GM12892 (cell line): ENCODE results near the gene CXCR5.

Experiments
- POLR2A ChIP-seq: IDR thresholded peaks from 2 replicates; pipeline ENCODE4 v1.6.1; 2011; ENCODE audit warnings: low read depth, low read length, control low read depth
- POLR2AphosphoS5 ChIP-seq: IDR thresholded peaks from 2 replicates; pipeline ENCODE4 v1.6.1; 2011; ENCODE audit warnings: low read depth, low read length, control low read depth

DNA sequence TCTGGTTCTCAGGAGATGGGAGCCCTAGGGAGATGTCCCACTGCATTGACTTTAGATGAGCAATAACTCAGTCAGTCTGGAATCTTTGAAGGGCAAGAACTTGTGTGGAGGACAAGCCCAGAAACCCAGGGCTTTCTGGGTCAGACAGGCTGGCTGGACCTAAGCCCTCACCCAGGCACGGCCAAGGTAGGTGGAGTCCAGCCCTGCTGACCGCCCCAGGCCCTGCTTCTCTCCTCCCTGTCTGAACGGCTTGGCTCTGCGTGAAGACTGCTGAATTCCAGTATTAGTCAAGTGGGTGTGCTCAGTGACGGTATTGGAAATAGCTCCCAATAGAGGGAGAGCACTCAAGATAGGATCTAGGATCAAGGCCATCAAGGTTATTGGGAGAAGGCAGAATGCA is 6.1 kb downstream of the CXCR5 start:
- no peak for TF ChIP-seq POLR2A
- no peak for TF ChIP-seq POLR2AphosphoS5
